Osteocyte (in vitro differentiated cells): ENCODE measurements around the gene CCDC78. TPM values are rescaled to one million over a fixed set of nuclear protein-coding genes. Genes with fewer than 3 reads are reported as not detected.

ENCODE experiments used
- DNase-seq: peaks from one replicate; pipeline ENCODE4 v3.0.0; 2021; ENCODE audit warnings: mixed read lengths; ENCODE audit not compliant: unreplicated experiment; ENCODE audit errors: extremely low spot score
- H3K27ac Mint-ChIP-seq: one replicate; pipeline ENCODE4 v1.8.0; 2021; ENCODE audit warnings: mild to moderate bottlenecking, mixed read lengths; ENCODE audit not compliant: unreplicated experiment
- H3K27me3 Mint-ChIP-seq: one replicate; pipeline ENCODE4 v1.8.0; 2021; ENCODE audit warnings: mixed read lengths; ENCODE audit not compliant: unreplicated experiment
- H3K36me3 Mint-ChIP-seq: one replicate; pipeline ENCODE4 v1.8.0; 2021; ENCODE audit warnings: mixed read lengths; ENCODE audit not compliant: unreplicated experiment
- H3K4me1 Mint-ChIP-seq: one replicate; pipeline ENCODE4 v1.8.0; 2021; ENCODE audit warnings: mixed read lengths; ENCODE audit not compliant: unreplicated experiment
- H3K4me3 Mint-ChIP-seq: one replicate; pipeline ENCODE4 v1.8.0; 2021; ENCODE audit warnings: mild to moderate bottlenecking, moderate library complexity, mixed read lengths; ENCODE audit not compliant: unreplicated experiment
- H3K9me3 Mint-ChIP-seq: one replicate; pipeline ENCODE4 v1.8.0; 2021; ENCODE audit warnings: mixed read lengths; ENCODE audit not compliant: unreplicated experiment
- total RNA-seq: library from RNA; stranded (reverse); gene quantifications from 2 replicates; pipeline ENCODE4 v1.2.1, GENCODE V29; 2021
- TF ChIP-seq, protein P1 (sequence below): fragments of 200-600 bp; sonication (generic); IDR thresholded peaks from 2 replicates; pipeline ENCODE4 v1.5.0; 2021; ENCODE audit warnings: antibody characterized with exemption, mild to moderate bottlenecking, moderate library complexity

Gene CCDC78
- total RNA-seq, 1 donor from 2014 or later: 2.6 TPM

GRCh38 chr16:677316-678190 is 48.7 kb downstream of the CCDC78 start:
- no peaks in the 10 kb centered on the region for H3K9me3 Mint-ChIP-seq

GRCh38 chr16:676913-677312 is 49.3 kb downstream of the CCDC78 start:
- Mint-ChIP-seq H3K27ac (no peak overlapping the region), H3K4me3 (no peak overlapping the region), H3K4me1 (peaks cover 20% of the 10 kb centered on the region), H3K27me3 (no peaks in the 10 kb centered on the region), H3K36me3 (peaks cover 10% of the 10 kb centered on the region), H3K9me3 (no peaks in the 10 kb centered on the region)
- TF ChIP-seq, protein P1, sequence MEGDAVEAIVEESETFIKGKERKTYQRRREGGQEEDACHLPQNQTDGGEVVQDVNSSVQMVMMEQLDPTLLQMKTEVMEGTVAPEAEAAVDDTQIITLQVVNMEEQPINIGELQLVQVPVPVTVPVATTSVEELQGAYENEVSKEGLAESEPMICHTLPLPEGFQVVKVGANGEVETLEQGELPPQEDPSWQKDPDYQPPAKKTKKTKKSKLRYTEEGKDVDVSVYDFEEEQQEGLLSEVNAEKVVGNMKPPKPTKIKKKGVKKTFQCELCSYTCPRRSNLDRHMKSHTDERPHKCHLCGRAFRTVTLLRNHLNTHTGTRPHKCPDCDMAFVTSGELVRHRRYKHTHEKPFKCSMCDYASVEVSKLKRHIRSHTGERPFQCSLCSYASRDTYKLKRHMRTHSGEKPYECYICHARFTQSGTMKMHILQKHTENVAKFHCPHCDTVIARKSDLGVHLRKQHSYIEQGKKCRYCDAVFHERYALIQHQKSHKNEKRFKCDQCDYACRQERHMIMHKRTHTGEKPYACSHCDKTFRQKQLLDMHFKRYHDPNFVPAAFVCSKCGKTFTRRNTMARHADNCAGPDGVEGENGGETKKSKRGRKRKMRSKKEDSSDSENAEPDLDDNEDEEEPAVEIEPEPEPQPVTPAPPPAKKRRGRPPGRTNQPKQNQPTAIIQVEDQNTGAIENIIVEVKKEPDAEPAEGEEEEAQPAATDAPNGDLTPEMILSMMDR: no peak
- no peak for DNase-seq

More at GRCh38 chr16:677316-678190, 48.7 kb downstream of the CCDC78 start:
- peaks cover 23% of the 10 kb centered on the region for H3K4me1 Mint-ChIP-seq
- H3K36me3 Mint-ChIP-seq: peaks cover 12% of the 10 kb centered on the region
- TF ChIP-seq, protein P1: no peak
- no peak overlapping the region for H3K4me3 Mint-ChIP-seq
- no peak for DNase-seq
- H3K27ac Mint-ChIP-seq: no peak overlapping the region
- H3K27me3 Mint-ChIP-seq: no peaks in the 10 kb centered on the region

DNA sequence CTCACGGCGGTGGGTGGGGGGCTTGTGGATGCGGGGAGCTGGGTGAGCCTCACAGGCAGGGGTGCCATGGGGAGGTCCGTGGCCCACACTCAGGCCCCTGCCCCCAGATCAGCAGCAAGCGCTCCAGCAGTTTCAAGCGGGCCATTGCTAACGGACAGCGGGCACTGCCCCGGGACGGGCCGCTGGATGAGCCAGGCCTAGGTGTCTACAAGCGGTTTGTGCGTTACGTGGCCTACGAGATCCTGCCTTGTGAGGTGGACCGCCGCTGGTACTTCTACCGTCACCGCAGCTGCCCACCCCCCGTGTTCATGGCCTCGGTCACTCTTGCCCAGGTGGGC is 49.7 kb downstream of the CCDC78 start:
- TF ChIP-seq, protein P1: no peak
- no peak overlapping the region for H3K4me3 Mint-ChIP-seq
- DNase-seq: no peak

DNA sequence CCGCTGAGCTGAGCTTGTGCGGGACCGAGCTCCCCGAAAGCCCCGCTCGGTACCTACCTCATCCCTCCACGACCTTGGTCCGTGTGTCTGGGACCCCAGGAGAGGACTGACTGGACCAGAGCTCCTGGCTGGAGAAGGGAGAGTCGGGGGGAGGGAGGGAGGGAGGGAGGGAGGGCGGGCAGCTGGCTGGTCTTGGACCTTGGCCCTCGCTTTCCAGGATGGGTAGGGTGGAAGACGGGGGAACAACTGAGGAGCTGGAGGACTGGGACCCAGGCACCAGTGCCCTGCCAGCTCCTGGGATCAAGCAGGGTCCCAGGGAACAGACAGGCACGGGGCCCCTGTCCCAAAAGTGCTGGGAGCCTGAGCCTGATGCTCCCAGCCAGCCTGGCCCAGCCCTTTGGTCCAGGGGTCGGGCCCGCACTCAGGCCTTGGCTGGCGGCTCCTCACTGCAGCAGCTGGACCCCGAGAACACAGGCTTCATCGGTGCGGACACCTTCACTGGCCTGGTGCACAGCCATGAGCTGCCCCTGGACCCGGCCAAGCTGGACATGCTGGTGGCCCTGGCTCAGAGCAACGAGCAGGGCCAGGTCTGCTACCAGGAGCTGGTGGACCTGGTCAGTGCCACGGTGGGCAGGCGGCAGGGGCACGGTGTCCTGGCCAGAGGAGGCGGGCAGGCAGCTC is 50.2 kb downstream of the CCDC78 start:
- Mint-ChIP-seq H3K4me1 (peaks cover 12% of the 10 kb centered on the region), H3K4me3 (no peak overlapping the region)

More for the DNA sequence above, 49.7 kb downstream of the CCDC78 start:
- H3K27me3 Mint-ChIP-seq: no peaks in the 10 kb centered on the region
- peaks cover 7% of the 10 kb centered on the region for H3K36me3 Mint-ChIP-seq
- peaks cover 17% of the 10 kb centered on the region for H3K4me1 Mint-ChIP-seq
- H3K27ac Mint-ChIP-seq: no peak overlapping the region
- no peaks in the 10 kb centered on the region for H3K9me3 Mint-ChIP-seq

More for the DNA sequence above, 50.2 kb downstream of the CCDC78 start:
- Mint-ChIP-seq H3K9me3 (no peaks in the 10 kb centered on the region), H3K27me3 (no peaks in the 10 kb centered on the region), H3K36me3 (peaks cover 3% of the 10 kb centered on the region), H3K27ac (no peak overlapping the region)
- DNase-seq: no peak
- TF ChIP-seq, protein P1: no peak
